ENCODE data around the gene NT5DC4. TPM values are rescaled to one million over a fixed set of nuclear protein-coding genes. Genes with fewer than 3 reads are reported as not detected.

NT5DC4 gene
- polyA plus RNA-seq, 2 of the 4 experiments (the other 2 are of a cell fraction), result not detected

DNA sequence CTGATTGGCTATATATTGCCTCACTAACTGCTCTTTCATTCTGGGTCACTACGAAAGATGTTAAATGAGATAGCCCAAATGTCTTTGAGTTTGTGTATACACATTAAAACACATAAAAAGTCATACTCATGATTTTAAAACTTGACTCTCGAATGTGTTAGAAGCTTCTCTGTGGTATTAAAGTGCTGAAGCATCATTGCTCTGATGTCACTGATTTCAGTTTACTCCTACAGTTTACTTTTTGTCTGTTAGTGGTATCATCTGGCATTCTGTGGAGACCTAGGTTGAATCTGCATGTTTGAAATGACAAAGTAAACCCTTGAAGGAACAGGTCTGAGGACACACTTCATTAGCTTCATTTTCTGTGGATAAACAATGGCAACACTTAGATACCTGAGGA lies 10.7 kb downstream of the NT5DC4 start:
- DNase-seq (ENCODE audit: low read depth in 1 of 2, low spot score in 1 of 2) (no peak), FAIRE-seq (no peak), ATAC-seq (no peak)
- no peaks in the 10 kb centered on the region for H3K9me3 ChIP-seq
- no peak for TF ChIP-seq PHF8 (IDR thresholded peaks at IDR 0.05; ENCODE audit: borderline replicate concordance, low read depth)
- no peak for TF ChIP-seq RNF2 (IDR thresholded peaks at IDR 0.05; ENCODE audit: borderline replicate concordance, low read depth)
- TF ChIP-seq HDAC2 (IDR thresholded peaks at IDR 0.05), result no peak
- TF ChIP-seq HEYL (CRISPR knock-in tag; IDR thresholded peaks at IDR 0.05), result no peak
- TF ChIP-seq TP53 (CRISPR knock-in tag; IDR thresholded peaks at IDR 0.05), result no peak
- no peak for TF ChIP-seq FOSL2 (IDR thresholded peaks at IDR 0.05)
- no peak for TF ChIP-seq FOSL2 (CRISPR knock-in tag; IDR thresholded peaks at IDR 0.05)
- no peak for TF ChIP-seq MAFK (IDR thresholded peaks at IDR 0.05; ENCODE audit: partially characterized antibody)
- no peak for TF ChIP-seq HOXA7 (CRISPR knock-in tag; IDR thresholded peaks at IDR 0.05)
- TF ChIP-seq RARB (CRISPR knock-in tag; IDR thresholded peaks at IDR 0.05), result no peak
- no peak for TF ChIP-seq ZFP36 (IDR thresholded peaks at IDR 0.05; ENCODE audit: borderline replicate concordance, partially characterized antibody)
- TF ChIP-seq KDM5A (IDR thresholded peaks at IDR 0.05), result no peak
- TF ChIP-seq E2F6 (IDR thresholded peaks at IDR 0.05; ENCODE audit: borderline replicate concordance, low read depth), result no peak
- no peak for TF ChIP-seq KDM1A (IDR thresholded peaks at IDR 0.05; ENCODE audit: low read depth)
- TF ChIP-seq CTCF (IDR thresholded peaks at IDR 0.05), result no peak
- no peak for TF ChIP-seq ZNF302 (CRISPR knock-in tag; IDR thresholded peaks at IDR 0.05)
- TF ChIP-seq BHLHE40 (IDR thresholded peaks at IDR 0.05; ENCODE audit: low read depth, low read length), result no peak
- no peak for TF ChIP-seq CBX8 (IDR thresholded peaks at IDR 0.05)
- no peak for TF ChIP-seq BCL3 (IDR thresholded peaks at IDR 0.05)
- TF ChIP-seq, protein P1, sequence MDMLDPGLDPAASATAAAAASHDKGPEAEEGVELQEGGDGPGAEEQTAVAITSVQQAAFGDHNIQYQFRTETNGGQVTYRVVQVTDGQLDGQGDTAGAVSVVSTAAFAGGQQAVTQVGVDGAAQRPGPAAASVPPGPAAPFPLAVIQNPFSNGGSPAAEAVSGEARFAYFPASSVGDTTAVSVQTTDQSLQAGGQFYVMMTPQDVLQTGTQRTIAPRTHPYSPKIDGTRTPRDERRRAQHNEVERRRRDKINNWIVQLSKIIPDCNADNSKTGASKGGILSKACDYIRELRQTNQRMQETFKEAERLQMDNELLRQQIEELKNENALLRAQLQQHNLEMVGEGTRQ (IDR thresholded peaks at IDR 0.05), result no peak
- no peak for TF ChIP-seq MYC (IDR thresholded peaks at IDR 0.05; ENCODE audit: borderline replicate concordance, low read length)
- POLR2A ChIA-PET, result no interaction called here
- CTCF ChIA-PET, result interaction anchor here (0.5 to 13.7 kb wide), 5 partner anchors 12 to 252 kb away, joined by 3 to 343 read pairs (median 33); no protein-coding TSS in a partner anchor
- no peak overlapping the region for H3K27ac ChIP-seq
- 65% methylated on average over 2 of the region's 2 CpGs for WGBS (ENCODE audit: missing lambda C conversion rate)
- H3K4me3 ChIP-seq, result no peak overlapping the region
- H3K4me2 ChIP-seq, result no peak overlapping the region
- H3K4me1 ChIP-seq, result peaks cover 2% of the 10 kb centered on the region

DNA sequence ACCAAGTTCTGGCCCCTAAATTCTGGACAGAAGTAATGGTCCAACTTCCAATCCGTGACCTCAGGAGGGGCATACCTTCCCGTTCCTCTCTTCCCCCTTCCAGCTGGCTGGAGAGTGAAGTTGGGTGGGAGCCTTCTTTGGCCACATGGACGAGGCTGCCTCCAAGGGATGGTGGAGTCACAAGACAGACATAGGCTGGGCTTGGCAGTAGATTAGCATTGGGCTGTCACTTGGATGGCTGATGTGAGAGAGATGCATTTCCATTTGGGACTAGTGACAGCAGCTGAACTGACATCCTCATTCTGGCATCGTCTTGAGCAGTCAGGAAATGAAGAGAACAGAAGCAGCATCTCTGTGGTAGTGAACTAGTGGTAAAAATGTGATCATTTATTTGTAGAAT lies 12.6 kb downstream of the NT5DC4 start:
- no peak overlapping the region for H3K4me2 ChIP-seq
- no peak for DNase-seq (ENCODE audit: low read depth in 1 of 2, low spot score in 1 of 2)
- FAIRE-seq, result no peak
- 84% methylated on average over 4 of the region's 4 CpGs for WGBS (ENCODE audit: missing lambda C conversion rate)
- ChIA-PET POLR2A (no interaction called here), CTCF (interaction anchor here (0.9 to 13.7 kb wide), 6 partner anchors 9 to 133 kb away, joined by 3 to 343 read pairs (median 4); no protein-coding TSS in a partner anchor)
- H3K4me1 ChIP-seq, result peaks cover 18% of the 10 kb centered on the region
- TF ChIP-seq ZNF302 (CRISPR knock-in tag; IDR thresholded peaks at IDR 0.05), result no peak
- no peak for TF ChIP-seq RCOR1 (IDR thresholded peaks at IDR 0.05; ENCODE audit: low read depth, low read length)
- TF ChIP-seq CEBPB (IDR thresholded peaks at IDR 0.05), result no peak
- TF ChIP-seq HOXA7 (CRISPR knock-in tag; IDR thresholded peaks at IDR 0.05), result no peak
- TF ChIP-seq GATA3 (IDR thresholded peaks at IDR 0.05; ENCODE audit: borderline replicate concordance), result no peak
- TF ChIP-seq RNF2 (IDR thresholded peaks at IDR 0.05; ENCODE audit: borderline replicate concordance, low read depth), result no peak
- TF ChIP-seq ELK1 (IDR thresholded peaks at IDR 0.05; ENCODE audit: low read depth, low read length), result no peak
- no peak for TF ChIP-seq CBX2 (IDR thresholded peaks at IDR 0.05; ENCODE audit: borderline replicate concordance, low read depth)
- no peak for TF ChIP-seq FOSB (CRISPR knock-in tag; IDR thresholded peaks at IDR 0.05)
- no peak for TF ChIP-seq MAZ (IDR thresholded peaks at IDR 0.05; ENCODE audit: borderline replicate concordance, low read depth, low read length)
- no peak for TF ChIP-seq TP53 (CRISPR knock-in tag; IDR thresholded peaks at IDR 0.05)
- no peak for TF ChIP-seq E2F6 (IDR thresholded peaks at IDR 0.05; ENCODE audit: borderline replicate concordance, low read depth)
- TF ChIP-seq RFX5 (IDR thresholded peaks at IDR 0.05), result no peak
- no peak for TF ChIP-seq HEYL (CRISPR knock-in tag; IDR thresholded peaks at IDR 0.05)
- no peak for TF ChIP-seq KDM1A (IDR thresholded peaks at IDR 0.05; ENCODE audit: low read depth)
- no peak for ATAC-seq
- H3K9me3 ChIP-seq, result no peaks in the 10 kb centered on the region
- H3K4me3 ChIP-seq, result no peak overlapping the region
- H3K27ac ChIP-seq, result no peak overlapping the region
